K562 (cell line): ENCODE data around the gene BIN1. TPM values are rescaled to one million over a fixed set of nuclear protein-coding genes. Genes with fewer than 3 reads are reported as not detected.
A peak's percentile ranks its signal among the peaks of the same experiment; 100 is the strongest.

Experiments
- ATAC-seq: fragments of 200-7000 bp; cut with Tn5 transposase; 3 replicates; pipeline ENCODE4 v1.9.1; 2020; ENCODE audit warnings: moderate library complexity
- BruUV-seq: library from RNA; stranded (reverse); fragments of 400-500 nt; replicated peaks from 2 replicates; lab custom pipeline; 2021; lab: Mats Ljungman, UMichigan
- CTCF ChIA-PET: fragments of 300-600 bp; formaldehyde crosslinking; extraction: SDS; loops from one replicate; lab custom pipeline; 2021; ENCODE audit warnings: low intra/inter-chr PET ratio; lab: Yijun Ruan, JAX
- POLR2A ChIA-PET: fragments of 300-600, 350-650 bp; sonication (Branson Sonifier 250); formaldehyde crosslinking; extraction: SDS; loops from one replicate; lab custom pipeline; 2021; ENCODE audit warnings: antibody characterized with exemption, inconsistent platforms; lab: Yijun Ruan, JAX
- DNase-seq, 4 experiments: peaks; one replicate each; pipeline versions ENCODE4 v3.0.0 to v3.0.0-alpha.2; 2011 to 2018; ENCODE audit warnings: low spot score in 3 of 4, mixed read lengths in 3 of 4; ENCODE audit errors: extremely low read depth in 1 of 4
- FAIRE-seq: peaks from 2 replicates; lab custom pipeline; 2011; peaks lifted over from hg19 to GRCh38; lab: Jason Lieb, UNC
- H2AFZ ChIP-seq: 2 replicates; pipeline ENCODE4 v1.6.0; 2011; ENCODE audit warnings: low read depth, low read length, control low read depth, inconsistent platforms
- H3K27ac ChIP-seq: fragments of 200-600 bp; 3 replicates; pipeline ENCODE4 v1.8.0; 2011; ENCODE audit warnings: low read depth, mild to moderate bottlenecking, control low read depth, inconsistent platforms, low read length, moderate library complexity, mixed read lengths; ENCODE audit errors: extremely low read depth
- H3K27me3 ChIP-seq, 2 experiments: fragments of 300-600 bp in 1 of 2; 2 replicates in 1 of 2; 3 replicates in 1 of 2; pipeline versions ENCODE4 v1.6.0 to v1.8.0; 2011; ENCODE audit warnings: inconsistent platforms in 2 of 2, low read length in 2 of 2, mild to moderate bottlenecking in 1 of 2, mixed read lengths in 1 of 2, moderate library complexity in 1 of 2; ENCODE audit not compliant: control insufficient read depth in 2 of 2, insufficient read depth in 2 of 2
- H3K36me3 ChIP-seq: fragments of 300-600 bp; 3 replicates; pipeline ENCODE4 v1.8.0; 2011; ENCODE audit warnings: mild to moderate bottlenecking, low read length, inconsistent platforms; ENCODE audit not compliant: control insufficient read depth, insufficient read depth
- H3K4me1 ChIP-seq, 2 experiments: fragments of 200-600 bp in 1 of 2; replicated peaks in 1 of 2; 2 replicates in 1 of 2; 3 replicates in 1 of 2; pipeline versions ENCODE4 v1.5.1 to v1.8.0; 2011; ENCODE audit warnings: inconsistent platforms in 2 of 2, low read length in 2 of 2, mild to moderate bottlenecking in 1 of 2, mixed read lengths in 1 of 2, moderate library complexity in 1 of 2; ENCODE audit not compliant: control insufficient read depth in 2 of 2, insufficient read depth in 2 of 2
- H3K4me2 ChIP-seq: 2 replicates; pipeline ENCODE4 v1.6.1; 2011; ENCODE audit warnings: low read length, control low read depth, inconsistent platforms, mixed read lengths; ENCODE audit not compliant: insufficient read depth
- H3K4me3 ChIP-seq: fragments of 200-600 bp; sonication (generic), shearing (Covaris generic); 2 replicates; pipeline ENCODE4 v1.5.1; 2016; ENCODE audit warnings: control low read depth, inconsistent platforms
- H3K79me2 ChIP-seq: fragments of 200-600 bp; 3 replicates; pipeline ENCODE4 v1.8.0; 2011; ENCODE audit warnings: low read length, inconsistent platforms; ENCODE audit not compliant: control insufficient read depth, insufficient read depth
- H3K9ac ChIP-seq, 2 experiments: 2 replicates each; pipeline versions ENCODE4 v1.6.0 to v1.6.1; 2011; ENCODE audit warnings: low read depth in 2 of 2, low read length in 2 of 2, control low read depth in 1 of 2, inconsistent platforms in 1 of 2, mild to moderate bottlenecking in 1 of 2, mixed read lengths in 1 of 2; ENCODE audit not compliant: insufficient read depth in 1 of 2
- H3K9me1 ChIP-seq: one replicate; pipeline ENCODE4 v1.6.0; 2011; ENCODE audit warnings: inconsistent platforms, mild to moderate bottlenecking, low read length, moderate library complexity; ENCODE audit not compliant: control insufficient read depth, insufficient read depth
- H3K9me3 ChIP-seq: replicated peaks from 2 replicates; pipeline ENCODE4 v1.5.1; 2011; ENCODE audit warnings: low read depth, low read length, inconsistent platforms; ENCODE audit not compliant: control insufficient read depth, insufficient read depth
- H4K20me1 ChIP-seq: replicated peaks from 2 replicates; pipeline ENCODE4 v1.6.1; 2011; ENCODE audit warnings: low read length, inconsistent platforms, mixed read lengths; ENCODE audit not compliant: control insufficient read depth, insufficient read depth
- ADNP ChIP-seq: fragments of 200-800 bp; sonication (Bioruptor generic); IDR thresholded peaks from 2 replicates; pipeline ENCODE4 v1.6.1; 2016; ENCODE audit warnings: missing genetic modification characterization, missing compliant biosample characterization
- ARID1B ChIP-seq: fragments of 450-650 bp; IDR thresholded peaks from 2 replicates; pipeline ENCODE4 v1.6.1; 2016; ENCODE audit warnings: antibody characterized with exemption, mild to moderate bottlenecking, inconsistent platforms
- ELF1 ChIP-seq: fragments of 200-800 bp; sonication (Bioruptor generic); IDR thresholded peaks from 2 replicates; pipeline ENCODE4 v1.6.1; 2016; ENCODE audit warnings: missing genetic modification characterization, missing compliant biosample characterization
- EZH2 ChIP-seq: IDR thresholded peaks from 2 replicates; pipeline ENCODE4 v1.6.1; 2012; ENCODE audit warnings: low read depth, mild to moderate bottlenecking, inconsistent platforms, low read length, borderline replicate concordance
- HLTF ChIP-seq: fragments of 450-650 bp; IDR thresholded peaks from 2 replicates; pipeline ENCODE4 v1.6.1; 2016
- HOMEZ ChIP-seq: fragments of 250-450 bp; sonication (Bioruptor Pico); IDR thresholded peaks from 2 replicates; pipeline ENCODE4 v1.4.0; 2020; ENCODE audit warnings: mild to moderate bottlenecking, moderate library complexity
- HOXB6 ChIP-seq: fragments of 250-450 bp; sonication (Bioruptor Pico); IDR thresholded peaks from 2 replicates; pipeline ENCODE4 v1.5.1; 2022; ENCODE audit warnings: mild to moderate bottlenecking, borderline replicate concordance
- MIER1 ChIP-seq: fragments of 450-650 bp; IDR thresholded peaks from 2 replicates; pipeline ENCODE4 v1.6.1; 2016; ENCODE audit warnings: antibody characterized with exemption, mild to moderate bottlenecking, low read depth
- POLR3A ChIP-seq: IDR thresholded peaks from 2 replicates; pipeline ENCODE4 v1.6.1; 2011; ENCODE audit warnings: borderline replicate concordance, mild to moderate bottlenecking, moderate library complexity; ENCODE audit not compliant: insufficient read length, insufficient read depth; ENCODE audit errors: extremely low read depth
- TFAP4 ChIP-seq: sonication (generic); formaldehyde crosslinking; IDR thresholded peaks from 2 replicates; pipeline ENCODE4 v1.8.0; 2022; ENCODE audit warnings: missing genetic modification reagents, mild to moderate bottlenecking, moderate library complexity, borderline replicate concordance
- USF1 ChIP-seq: sonication (generic); formaldehyde crosslinking; IDR thresholded peaks from 2 replicates; pipeline ENCODE4 v1.9.0; 2022; ENCODE audit warnings: mild to moderate bottlenecking, missing genetic modification reagents
- USF2 ChIP-seq: sonication (generic); formaldehyde crosslinking; IDR thresholded peaks from 2 replicates; pipeline ENCODE4 v1.5.0; 2020; ENCODE audit warnings: missing genetic modification reagents
- ZBTB2 ChIP-seq: fragments of 450-650 bp; IDR thresholded peaks from 2 replicates; pipeline ENCODE4 v1.6.1; 2016; ENCODE audit warnings: antibody characterized with exemption
- ZBTB43 ChIP-seq: sonication (generic); formaldehyde crosslinking; IDR thresholded peaks from 2 replicates; pipeline ENCODE4 v1.8.0; 2023; ENCODE audit warnings: mild to moderate bottlenecking, missing genetic modification reagents
- ZNF217 ChIP-seq: sonication (generic); formaldehyde crosslinking; IDR thresholded peaks from 2 replicates; pipeline ENCODE4 v1.8.0; 2022; ENCODE audit warnings: mild to moderate bottlenecking, missing genetic modification reagents
- ZNF224 ChIP-seq: sonication (generic); formaldehyde crosslinking; IDR thresholded peaks from 2 replicates; pipeline ENCODE4 v1.8.0; 2022; ENCODE audit warnings: mild to moderate bottlenecking, missing genetic modification reagents
- WGBS: fragments of 100-300 bp; shearing (Covaris generic); methylation state at CpG from one replicate; pipeline ENCODE4 v1.1.6; 2016; ENCODE audit warnings: low coverage, mixed read lengths; ENCODE audit not compliant: insufficient coverage; ENCODE audit errors: missing lambda C conversion rate; 5-methylcytosine and 5-hydroxymethylcytosine counted together
- in situ Hi-C: fragments of 300-500 bp; cut with MboI; formaldehyde crosslinking; loops from 4 replicates; pipeline ENCODE4 v1.15.0; 2018; ENCODE audit warnings: inconsistent platforms, mixed read lengths
- intact Hi-C: fragments of 100-400 bp; cut with micrococcal nuclease; formaldehyde crosslinking; loops from 2 replicates; pipeline ENCODE4 v1.14.2; 2022
- polyA plus RNA-seq, 8 experiments: library from polyadenylated mRNA; depleted of rRNA in 4 of 8; stranded (reverse) in 5 of 8; unstranded in 3 of 8; fragments of >200 nt; fragmentation: Nextera tagmentation in 2 of 8; fragmentation: Illumina TruSeq in 1 of 8; extraction: Ambion mirVana in 2 of 8; extraction: Trizol in 1 of 8; gene quantifications; 2 replicates each; pipeline versions ENCODE4 v1.2.1 to v1.2.3, GENCODE V29; 2011 to 2014; ENCODE audit warnings: inconsistent platforms in 1 of 8, missing spikeins in 1 of 8
- total RNA-seq, 7 experiments: library from RNA; depleted of rRNA in 6 of 7; stranded (reverse); fragments of >200 nt in 6 of 7; fragmentation: Illumina TruSeq in 2 of 7; extraction: Trizol in 2 of 7; gene quantifications; 2 replicates each; pipeline versions ENCODE4 v1.2.1 to v1.2.3, GENCODE V29; 2011 to 2021; ENCODE audit warnings: low replicate concordance in 1 of 7

BIN1 gene
- total and polyA plus RNA-seq, 9 of the 15 experiments (the other 6 are each of a cell fraction or from before 2014, with no cell fraction given): 0.04 to 2.8 (median 0.79) TPM; not detected in 1

GRCh38 chr2:127044165-127044718 lies 62.7 kb downstream of the BIN1 start:
- Histone ChIP-seq H3K4me2 (no peak overlapping the region), H3K4me3 (no peak overlapping the region), H3K9ac (no peak overlapping the region), H4K20me1 (no peaks in the 10 kb centered on the region), H3K27me3 (peaks cover 7 to 92% of the 10 kb centered on the region in 2 experiments; a peak in 4 of 5 replicates), H3K36me3 (no peaks in the 10 kb centered on the region), H3K79me2 (no peaks in the 10 kb centered on the region), H3K27ac (no peak overlapping the region), H2AFZ (no peak overlapping the region), H3K9me3 (0 out of 2 replicates have a peak, but pooled peaks cover 2% of the 10 kb centered on the region), H3K9me1 (no peaks in the 10 kb centered on the region), H3K4me1 (peaks cover 0 to 16% of the 10 kb centered on the region in 2 experiments; a peak in 2 of 5 replicates)
- ChIA-PET POLR2A (no interaction called here), CTCF (no interaction called here)
- no TSS peak for BruUV-seq
- WGBS: 30% methylated on average over 4 of the region's 4 CpGs
- DNase-seq (no peak), FAIRE-seq (peak; percentile 51), ATAC-seq (no peak)
- in situ Hi-C loops: no loop called here
- intact Hi-C loops: no loop called here
- TF ChIP-seq ARID1B: no peak
- no peak for TF ChIP-seq POLR3A
- TF ChIP-seq ZNF217 (CRISPR knock-in tag): no peak
- TF ChIP-seq EZH2: no peak
- no peak for TF ChIP-seq ZBTB2
- TF ChIP-seq TFAP4 (CRISPR knock-in tag): no peak
- TF ChIP-seq ZNF224: no peak
- no peak for TF ChIP-seq HLTF
- TF ChIP-seq USF2 (CRISPR knock-in tag): no peak
- TF ChIP-seq HOXB6: no peak
- peak; percentile 93 for TF ChIP-seq ZBTB43
- TF ChIP-seq HOMEZ (CRISPR knock-in tag): no peak
- no peak for TF ChIP-seq USF1 (CRISPR knock-in tag)
- no peak for TF ChIP-seq ADNP
- TF ChIP-seq ELF1 (tag): no peak
- no peak for TF ChIP-seq MIER1
